Effector memory CD8-positive, alpha-beta T cell (primary cell): ENCODE measurements around the gene PEX10.

Source experiments
- ATAC-seq: fragments of 150-1000 bp; cut with Tn5 transposase; replicated peaks from 2 replicates; pipeline ENCODE4 v1.10.0; 2021; ENCODE audit warnings: mild to moderate bottlenecking, moderate library complexity
- DNase-seq, 3 experiments: peaks; one replicate each; pipeline ENCODE4 v3.0.0; 2021
- H3K27ac Mint-ChIP-seq, 2 donors: one replicate each; pipeline ENCODE4 v1.8.0; 2022; ENCODE audit warnings: mild to moderate bottlenecking in 2 of 2, mixed read lengths in 2 of 2, moderate library complexity in 2 of 2
- H3K27me3 Mint-ChIP-seq, 2 donors: one replicate each; pipeline ENCODE4 v1.8.0; 2022; ENCODE audit warnings: mixed read lengths in 2 of 2
- H3K36me3 Mint-ChIP-seq: one replicate; pipeline ENCODE4 v1.8.0; 2022; ENCODE audit warnings: mild to moderate bottlenecking, moderate library complexity, mixed read lengths; ENCODE audit not compliant: insufficient read depth
- H3K4me1 Mint-ChIP-seq, 2 donors: one replicate each; pipeline ENCODE4 v1.8.0; 2022; ENCODE audit warnings: low read depth in 2 of 2, mixed read lengths in 2 of 2
- H3K4me3 Mint-ChIP-seq, 2 donors: one replicate each; pipeline ENCODE4 v1.8.0; 2022; ENCODE audit warnings: mild to moderate bottlenecking in 2 of 2, mixed read lengths in 2 of 2, moderate library complexity in 2 of 2
- H3K9me3 Mint-ChIP-seq, 2 donors: one replicate each; pipeline ENCODE4 v1.8.0; 2022; ENCODE audit warnings: mixed read lengths in 2 of 2

The PEX10 gene

GRCh38 chr1:2354511-2355372 is 57.6 kb downstream of the PEX10 start:
- ATAC-seq (no peak), DNase-seq (no peak)
- H3K9me3 Mint-ChIP-seq = no peaks in the 10 kb centered on the region
- H3K36me3 Mint-ChIP-seq = no peaks in the 10 kb centered on the region
- no peak overlapping the region for H3K27ac Mint-ChIP-seq
- H3K4me1 Mint-ChIP-seq = no peaks in the 10 kb centered on the region
- H3K4me3 Mint-ChIP-seq = no peak overlapping the region
- peaks cover 5 to 8% of the 10 kb centered on the region in 2 donors for H3K27me3 Mint-ChIP-seq
